Globus pallidus (tissue), 1 donor: ENCODE data around the gene CENPX.

Source experiments
- DNase-seq: peaks from one replicate; pipeline ENCODE4 v3.0.0-alpha.2; 2015; ENCODE audit warnings: low spot score

The CENPX gene

GRCh38 chr17:82023447-82024241, 966 bp upstream of the CENPX start:
- DNase-seq, result no peak

- peak; percentile 100 for DNase-seq
Measured at GRCh38 chr17:82022981-82023446, 336 bp upstream of the CENPX start, which contains the start of gene LRRC45. Gene LRRC45, plus strand, starts transcription at chr17:82023305. Its CDS starts 339 bp downstream, at chr17:82023644.

GRCh38 chr17:82021900-82022309, 773 bp downstream of the CENPX start:
- DNase-seq, result no peak

- peak; percentile 80 for DNase-seq
Measured at GRCh38 chr17:82021107-82021899, 1.4 kb downstream of the CENPX start.

- no peak for DNase-seq
Measured at GRCh38 chr17:82020572-82021106, 2.0 kb downstream of the CENPX start.

- no peak for DNase-seq
Measured at GRCh38 chr17:82019690-82020571, 2.7 kb downstream of the CENPX start.

GRCh38 chr17:82018989-82019689, 3.5 kb downstream of the CENPX start:
- no peak for DNase-seq

GRCh38 chr17:82018152-82018988, 4.3 kb downstream of the CENPX start:
- DNase-seq, result no peak

- no peak for DNase-seq
Measured at GRCh38 chr17:82017612-82018151, 5.0 kb downstream of the CENPX start.

- DNase-seq, result no peak
Measured at GRCh38 chr17:82016875-82017459, 5.7 kb downstream of the CENPX start.

GRCh38 chr17:82016061-82016874, 6.4 kb downstream of the CENPX start:
- DNase-seq, result no peak

GRCh38 chr17:82015311-82015971, 7.2 kb downstream of the CENPX start:
- no peak for DNase-seq

- DNase-seq, result no peak
Measured at GRCh38 chr17:82014971-82015310, 7.7 kb downstream of the CENPX start.

GRCh38 chr17:82014432-82014831, 8.2 kb downstream of the CENPX start:
- no peak for DNase-seq

- DNase-seq, result no peak
Measured at GRCh38 chr17:82013772-82014321, 8.8 kb downstream of the CENPX start.

GRCh38 chr17:82013341-82013740, 9.3 kb downstream of the CENPX start:
- no peak for DNase-seq

GRCh38 chr17:82012640-82013295, 9.9 kb downstream of the CENPX start:
- no peak for DNase-seq
